ENCODE results near the gene ISYNA1.

- no peak for TF ChIP-seq EZH2 (IDR thresholded peaks at IDR 0.05; ENCODE audit: low read depth)
- no peak for TF ChIP-seq CTCF (conservative IDR thresholded peaks at IDR 0.05)
These were observed 5.9 kb upstream of the ISYNA1 start for GRCh38 chr19:18443831-18444230.
